KOPT-K1 (cell line): ENCODE measurements around the gene UNK.
A peak's percentile ranks its signal among the peaks of the same experiment; 100 is the strongest.

Experiments used
- H3K27ac ChIP-seq: fragments of 200-600 bp; sonication (generic); 2 replicates; pipeline ENCODE4 v1.5.1; 2016; ENCODE audit warnings: antibody characterized with exemption, mild to moderate bottlenecking, low read depth, low read length; ENCODE audit not compliant: poor library complexity, severe bottlenecking
- H3K36me3 ChIP-seq: fragments of 200-600 bp; sonication (generic); 2 replicates; pipeline ENCODE4 v1.5.1; 2017; ENCODE audit warnings: antibody characterized with exemption, mild to moderate bottlenecking, low read length, moderate library complexity; ENCODE audit not compliant: insufficient read depth
- H3K9me3 ChIP-seq: fragments of 200-600 bp; sonication (generic); 2 replicates; pipeline ENCODE4 v1.5.1; 2017; ENCODE audit warnings: antibody characterized with exemption, low read length, mild to moderate bottlenecking; ENCODE audit not compliant: insufficient read depth, poor library complexity, severe bottlenecking

The UNK gene

DNA sequence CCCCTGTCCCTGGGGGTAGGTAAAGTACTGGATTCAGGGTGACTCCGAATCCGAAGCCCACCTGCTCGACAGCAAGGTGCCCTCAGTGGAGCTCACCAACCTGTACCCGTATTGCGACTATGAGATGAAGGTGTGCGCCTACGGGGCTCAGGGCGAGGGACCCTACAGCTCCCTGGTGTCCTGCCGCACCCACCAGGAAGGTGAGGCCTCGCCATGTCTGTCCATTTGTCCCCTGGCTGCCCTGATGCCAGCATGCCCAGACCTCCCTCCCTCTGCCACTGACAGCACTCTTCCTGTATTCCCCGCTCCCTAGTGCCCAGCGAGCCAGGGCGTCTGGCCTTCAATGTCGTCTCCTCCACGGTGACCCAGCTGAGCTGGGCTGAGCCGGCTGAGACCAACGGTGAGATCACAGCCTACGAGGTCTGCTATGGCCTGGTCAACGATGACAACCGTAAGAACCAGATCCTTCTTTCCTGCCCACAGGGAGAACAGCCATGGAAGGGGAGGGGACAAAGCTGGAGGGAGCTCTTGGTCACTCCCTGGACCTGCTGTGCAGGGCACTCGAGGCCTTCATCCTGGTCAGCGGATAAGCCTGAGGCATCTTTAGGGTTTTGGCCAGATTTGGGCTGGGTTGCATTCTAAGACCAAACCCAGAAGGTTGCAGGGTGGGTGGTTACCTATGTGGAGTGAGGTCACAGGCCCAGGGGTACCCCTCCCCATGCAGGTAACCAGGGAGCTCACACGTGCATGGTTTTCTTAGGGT is 33.8 kb upstream of the UNK start:
- Histone ChIP-seq H3K27ac (no peak overlapping the region), H3K36me3 (no peaks in the 10 kb centered on the region), H3K9me3 (no peaks in the 10 kb centered on the region)

DNA sequence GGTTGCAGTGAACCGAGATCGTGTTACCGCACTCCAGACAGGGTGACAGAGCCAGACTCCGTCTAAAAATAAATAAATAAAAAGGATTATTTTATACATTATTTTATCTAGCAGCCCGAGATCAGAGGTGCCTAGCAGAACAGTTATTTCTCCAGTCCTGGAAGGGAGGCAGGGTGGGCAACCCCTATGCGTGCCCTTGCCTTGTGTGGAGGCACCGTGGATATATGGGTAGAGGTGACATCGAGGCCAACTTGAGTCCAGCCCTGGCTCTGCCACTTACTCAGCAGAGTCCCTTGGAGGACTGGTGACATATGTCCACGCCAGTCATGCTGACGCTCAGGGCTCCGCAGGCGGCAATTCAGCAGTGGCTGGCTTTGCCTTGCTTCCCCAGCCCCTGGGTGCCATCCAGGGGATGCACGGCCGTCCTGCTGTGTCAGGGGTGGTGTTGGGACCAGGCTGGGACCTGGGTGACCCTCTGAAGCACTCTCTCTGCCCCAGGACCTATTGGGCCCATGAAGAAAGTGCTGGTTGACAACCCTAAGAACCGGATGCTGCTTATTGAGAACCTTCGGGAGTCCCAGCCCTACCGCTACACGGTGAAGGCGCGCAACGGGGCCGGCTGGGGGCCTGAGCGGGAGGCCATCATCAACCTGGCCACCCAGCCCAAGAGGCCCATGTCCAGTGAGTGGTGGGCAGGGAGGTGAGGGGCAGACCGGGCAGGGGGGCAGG is 32.8 kb upstream of the UNK start:
- Histone ChIP-seq H3K36me3 (no peaks in the 10 kb centered on the region), H3K9me3 (no peaks in the 10 kb centered on the region), H3K27ac (no peak overlapping the region)

DNA sequence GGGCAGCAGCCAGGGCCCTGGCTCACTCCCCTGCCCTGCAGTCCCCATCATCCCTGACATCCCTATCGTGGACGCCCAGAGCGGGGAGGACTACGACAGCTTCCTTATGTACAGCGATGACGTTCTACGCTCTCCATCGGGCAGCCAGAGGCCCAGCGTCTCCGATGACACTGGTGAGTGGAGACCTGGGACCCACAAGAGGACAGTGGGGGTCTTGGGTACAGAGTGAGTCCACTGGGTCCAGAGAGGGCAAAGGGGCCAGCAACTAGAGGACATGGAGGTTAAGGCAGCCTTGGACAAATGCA is 32.2 kb upstream of the UNK start:
- Histone ChIP-seq H3K27ac (no peak overlapping the region), H3K36me3 (0 out of 2 replicates have a peak, but pooled peaks cover under 1% of the 10 kb centered on the region), H3K9me3 (no peaks in the 10 kb centered on the region)

DNA sequence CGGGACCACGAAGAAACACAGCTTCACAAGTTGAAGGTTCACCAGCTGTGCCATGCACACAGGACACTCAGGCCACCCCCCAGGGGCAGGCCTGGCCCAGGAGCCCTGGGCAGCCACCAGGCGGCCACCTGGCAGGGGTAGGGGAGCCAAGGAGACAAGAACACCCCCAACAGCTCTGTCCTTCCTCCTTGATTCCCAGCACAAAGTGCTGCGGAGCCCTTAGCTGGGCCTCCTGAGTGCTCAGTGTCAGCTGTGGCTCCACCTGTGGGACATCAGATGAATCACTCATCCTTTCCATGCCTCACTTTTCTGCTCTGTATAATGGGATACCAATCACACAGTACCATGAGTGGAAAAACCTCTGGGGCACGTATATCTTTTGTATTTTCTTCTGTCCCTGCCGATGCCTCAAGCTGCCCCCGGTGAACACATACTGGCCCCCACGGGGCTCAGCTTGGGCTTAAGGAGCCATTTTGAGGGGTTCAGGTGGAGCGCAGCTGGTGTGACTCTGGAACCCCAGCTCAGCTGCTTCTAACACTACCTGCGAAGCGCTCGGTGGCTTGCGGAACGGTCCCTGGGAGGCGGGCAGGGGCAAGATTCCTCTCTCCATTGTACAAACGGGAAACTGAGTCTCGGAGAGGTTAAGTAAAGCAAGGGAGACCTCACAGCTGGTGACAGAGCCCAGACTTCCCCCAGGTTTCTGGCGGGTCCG is 31.6 kb upstream of the UNK start:
- peak overlapping the region; percentile 59 for H3K27ac ChIP-seq
- H3K36me3 ChIP-seq = peaks cover 7% of the 10 kb centered on the region; the same call in 1 of the 2 replicates
- no peaks in the 10 kb centered on the region for H3K9me3 ChIP-seq

DNA sequence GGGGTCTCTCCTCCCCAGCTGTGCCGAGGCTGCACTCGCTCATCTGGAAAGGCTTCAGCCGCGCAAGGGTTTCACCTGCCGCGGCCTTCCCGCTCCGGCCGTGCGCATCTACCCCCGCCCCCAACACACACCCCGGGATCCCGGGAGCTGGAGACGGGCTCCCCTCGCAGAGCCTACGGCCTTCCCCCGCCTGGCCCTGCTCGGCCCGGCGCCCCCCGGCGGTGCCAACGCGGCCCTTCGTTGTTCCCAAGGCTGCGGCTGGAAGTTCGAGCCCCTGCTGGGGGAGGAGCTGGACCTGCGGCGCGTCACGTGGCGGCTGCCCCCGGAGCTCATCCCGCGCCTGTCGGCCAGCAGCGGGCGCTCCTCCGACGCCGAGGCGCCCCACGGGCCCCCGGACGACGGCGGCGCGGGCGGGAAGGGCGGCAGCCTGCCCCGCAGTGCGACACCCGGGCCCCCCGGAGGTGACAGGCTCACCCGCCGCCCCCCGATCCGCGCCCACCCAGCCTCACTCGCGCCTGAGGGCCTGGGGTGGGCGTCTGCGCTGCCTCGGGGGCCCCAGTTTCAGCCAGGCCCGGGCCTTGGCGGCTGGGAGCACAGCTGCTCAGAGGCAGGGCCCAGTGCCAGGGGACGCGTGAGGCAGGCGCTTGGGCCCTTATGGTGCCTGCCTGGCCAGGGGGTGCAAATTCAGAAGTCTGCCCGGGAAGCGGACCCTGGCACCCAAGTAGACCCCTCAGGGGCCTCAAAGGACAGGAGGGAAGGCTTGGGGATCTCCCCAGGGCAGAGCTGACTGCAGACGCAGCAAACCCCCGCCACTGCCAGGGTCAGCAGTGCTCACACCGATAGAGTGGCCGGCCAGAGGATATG is 30.9 kb upstream of the UNK start:
- H3K9me3 ChIP-seq = no peaks in the 10 kb centered on the region
- peaks cover 10% of the 10 kb centered on the region for H3K36me3 ChIP-seq
- H3K27ac ChIP-seq = peak overlapping the region; percentile 59

DNA sequence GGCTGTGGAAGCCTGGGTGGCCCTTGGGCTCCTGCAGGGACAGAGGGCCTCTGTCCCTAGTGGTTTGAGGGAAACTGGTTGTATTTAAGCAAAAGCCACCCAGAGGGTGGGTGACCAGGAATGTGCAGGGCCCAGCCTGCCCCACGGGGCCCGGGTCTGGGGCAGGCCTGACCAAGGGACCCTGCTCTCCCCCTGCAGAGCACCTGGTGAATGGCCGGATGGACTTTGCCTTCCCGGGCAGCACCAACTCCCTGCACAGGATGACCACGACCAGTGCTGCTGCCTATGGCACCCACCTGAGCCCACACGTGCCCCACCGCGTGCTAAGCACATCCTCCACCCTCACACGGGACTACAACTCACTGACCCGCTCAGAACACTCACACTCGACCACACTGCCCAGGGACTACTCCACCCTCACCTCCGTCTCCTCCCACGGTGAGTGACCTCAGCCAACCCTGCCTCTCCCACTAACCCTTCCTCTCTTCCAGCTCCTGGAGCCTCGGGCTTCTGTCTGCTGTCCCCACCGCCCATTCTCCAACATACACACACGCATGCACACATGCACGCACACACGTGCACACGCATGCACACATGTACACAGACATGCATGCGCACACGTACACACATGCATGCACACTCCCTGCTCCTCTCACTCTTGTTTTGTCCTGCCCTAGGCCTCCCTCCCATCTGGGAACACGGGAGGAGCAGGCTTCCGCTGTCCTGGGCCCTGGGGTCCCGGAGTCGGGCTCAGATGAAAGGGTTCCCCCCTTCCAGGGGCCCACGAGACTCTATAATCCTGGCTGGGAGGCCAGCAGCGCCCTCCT is 30.0 kb upstream of the UNK start:
- Histone ChIP-seq H3K36me3 (peaks cover 13% of the 10 kb centered on the region), H3K27ac (peak overlapping the region; percentile 59), H3K9me3 (no peaks in the 10 kb centered on the region)

DNA sequence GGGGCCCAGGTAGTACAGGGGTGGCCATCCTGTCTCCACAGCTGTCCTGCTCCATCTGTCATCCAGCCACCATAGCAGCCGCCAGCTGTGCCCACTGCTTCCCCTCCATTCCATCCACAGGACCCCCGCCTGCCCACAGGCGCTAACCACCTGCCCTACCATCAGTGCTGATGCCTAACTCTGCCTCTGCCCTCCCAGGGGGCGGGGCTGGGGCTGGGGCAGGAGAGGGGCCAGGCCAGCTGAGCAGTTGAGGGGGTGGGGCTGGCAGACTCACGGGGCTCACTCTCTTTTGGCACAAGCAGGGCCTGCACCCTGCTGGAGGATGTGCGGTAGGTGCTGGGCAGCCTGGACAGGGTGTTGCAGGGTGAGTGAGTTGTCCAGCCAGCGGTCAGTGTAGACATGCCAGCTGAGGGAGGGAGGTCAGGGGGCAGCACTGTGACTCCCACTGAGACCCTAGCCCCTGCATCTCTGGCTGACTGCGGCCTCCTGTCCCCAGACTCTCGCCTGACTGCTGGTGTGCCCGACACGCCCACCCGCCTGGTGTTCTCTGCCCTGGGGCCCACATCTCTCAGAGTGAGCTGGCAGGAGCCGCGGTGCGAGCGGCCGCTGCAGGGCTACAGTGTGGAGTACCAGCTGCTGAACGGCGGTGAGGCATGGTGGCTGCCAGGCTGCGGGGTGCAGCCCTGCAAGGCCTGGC is 29.3 kb upstream of the UNK start:
- Histone ChIP-seq H3K36me3 (peaks cover 13% of the 10 kb centered on the region), H3K9me3 (no peaks in the 10 kb centered on the region), H3K27ac (no peak overlapping the region)

DNA sequence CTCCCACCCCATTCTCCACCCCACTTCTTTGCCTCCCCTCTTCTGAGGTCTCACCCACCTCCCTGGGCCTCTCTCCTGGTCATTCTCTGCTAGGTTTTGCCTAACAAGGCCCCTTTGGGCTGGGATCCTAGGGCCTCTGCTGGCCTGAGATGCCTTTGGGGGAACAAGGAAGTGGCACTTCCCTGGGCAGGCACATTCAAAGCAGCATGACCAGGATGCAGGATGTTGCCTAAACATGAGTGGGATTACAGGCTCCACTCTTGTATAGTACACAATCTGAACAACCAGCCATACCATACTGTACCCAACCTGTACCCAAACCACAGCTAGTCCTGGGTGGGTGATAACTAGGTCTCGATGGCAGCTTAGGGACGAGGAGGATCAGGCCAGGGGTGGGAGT is 28.6 kb upstream of the UNK start:
- no peak overlapping the region for H3K27ac ChIP-seq
- H3K9me3 ChIP-seq = no peaks in the 10 kb centered on the region
- H3K36me3 ChIP-seq = peaks cover 13% of the 10 kb centered on the region

DNA sequence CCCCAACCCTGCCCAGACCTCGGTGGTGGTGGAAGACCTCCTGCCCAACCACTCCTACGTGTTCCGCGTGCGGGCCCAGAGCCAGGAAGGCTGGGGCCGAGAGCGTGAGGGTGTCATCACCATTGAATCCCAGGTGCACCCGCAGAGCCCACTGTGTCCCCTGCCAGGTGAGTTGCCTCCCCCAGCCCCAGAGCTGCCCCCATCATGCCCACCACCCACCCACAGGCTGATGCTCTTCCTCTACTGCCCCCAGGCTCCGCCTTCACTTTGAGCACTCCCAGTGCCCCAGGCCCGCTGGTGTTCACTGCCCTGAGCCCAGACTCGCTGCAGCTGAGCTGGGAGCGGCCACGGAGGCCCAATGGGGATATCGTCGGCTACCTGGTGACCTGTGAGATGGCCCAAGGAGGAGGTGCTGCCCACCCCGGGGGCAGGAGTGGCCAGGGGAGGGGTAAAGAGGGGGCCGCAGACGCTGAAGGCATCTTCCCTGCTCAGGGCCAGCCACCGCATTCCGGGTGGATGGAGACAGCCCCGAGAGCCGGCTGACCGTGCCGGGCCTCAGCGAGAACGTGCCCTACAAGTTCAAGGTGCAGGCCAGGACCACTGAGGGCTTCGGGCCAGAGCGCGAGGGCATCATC is 28.0 kb upstream of the UNK start:
- Histone ChIP-seq H3K9me3 (no peaks in the 10 kb centered on the region), H3K36me3 (peaks cover 13% of the 10 kb centered on the region), H3K27ac (no peak overlapping the region)

DNA sequence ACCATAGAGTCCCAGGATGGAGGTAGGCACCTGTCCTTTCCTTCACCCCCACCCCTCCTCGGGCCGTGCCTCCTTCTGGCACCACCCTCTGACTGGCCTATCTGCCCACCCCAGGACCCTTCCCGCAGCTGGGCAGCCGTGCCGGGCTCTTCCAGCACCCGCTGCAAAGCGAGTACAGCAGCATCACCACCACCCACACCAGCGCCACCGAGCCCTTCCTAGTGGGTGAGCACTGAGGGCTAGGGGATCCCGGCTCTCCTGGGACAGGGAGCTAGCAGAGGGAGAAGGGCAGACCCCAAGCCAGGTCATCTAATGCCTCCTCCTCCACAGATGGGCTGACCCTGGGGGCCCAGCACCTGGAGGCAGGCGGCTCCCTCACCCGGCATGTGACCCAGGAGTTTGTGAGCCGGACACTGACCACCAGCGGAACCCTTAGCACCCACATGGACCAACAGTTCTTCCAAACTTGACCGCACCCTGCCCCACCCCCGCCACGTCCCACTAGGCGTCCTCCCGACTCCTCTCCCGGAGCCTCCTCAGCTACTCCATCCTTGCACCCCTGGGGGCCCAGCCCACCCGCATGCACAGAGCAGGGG is 27.4 kb upstream of the UNK start:
- peaks cover 13% of the 10 kb centered on the region for H3K36me3 ChIP-seq
- H3K9me3 ChIP-seq = no peaks in the 10 kb centered on the region

DNA sequence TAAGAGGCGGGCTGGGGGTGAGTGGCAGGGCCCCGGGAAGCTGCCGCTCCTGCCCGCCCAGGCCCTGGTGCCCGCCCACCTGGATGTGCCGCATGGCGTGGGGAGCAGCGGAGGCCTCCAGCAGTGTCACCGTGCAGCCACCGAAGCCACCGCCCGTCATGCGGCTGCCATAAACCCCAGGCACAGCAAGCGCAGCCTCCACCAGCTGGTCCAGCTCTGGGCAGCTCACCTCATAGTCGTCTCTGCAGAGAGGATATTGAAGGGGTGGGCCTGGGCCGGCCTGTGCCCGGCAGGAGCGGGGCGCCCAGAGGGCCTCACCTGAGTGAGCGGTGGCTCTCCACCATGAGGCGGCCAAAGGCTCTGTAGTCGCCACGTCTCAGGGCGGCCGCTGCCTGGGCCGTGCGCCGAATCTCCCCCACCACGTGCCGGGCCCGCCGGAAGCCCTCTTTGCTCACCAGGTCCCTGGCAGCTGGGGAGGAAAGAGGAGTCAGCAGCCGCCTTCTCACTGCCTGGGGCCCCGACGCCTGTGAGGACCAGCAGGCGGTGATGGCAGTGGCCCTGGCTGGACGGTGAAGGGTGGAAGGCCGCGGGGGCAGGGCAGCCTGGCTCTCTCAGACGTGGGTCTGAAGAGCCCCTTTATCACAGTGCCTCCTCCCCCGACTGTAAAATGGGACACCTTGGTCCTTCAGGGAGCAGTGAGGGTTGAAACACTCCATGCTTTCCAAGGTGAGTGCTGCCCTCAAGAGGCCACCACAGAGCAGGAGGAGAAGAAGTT is 26.3 kb upstream of the UNK start:
- Histone ChIP-seq H3K9me3 (no peaks in the 10 kb centered on the region), H3K27ac (no peak overlapping the region), H3K36me3 (peaks cover 18% of the 10 kb centered on the region)

More for the DNA sequence above, 27.4 kb upstream of the UNK start:
- H3K27ac ChIP-seq = no peak overlapping the region

DNA sequence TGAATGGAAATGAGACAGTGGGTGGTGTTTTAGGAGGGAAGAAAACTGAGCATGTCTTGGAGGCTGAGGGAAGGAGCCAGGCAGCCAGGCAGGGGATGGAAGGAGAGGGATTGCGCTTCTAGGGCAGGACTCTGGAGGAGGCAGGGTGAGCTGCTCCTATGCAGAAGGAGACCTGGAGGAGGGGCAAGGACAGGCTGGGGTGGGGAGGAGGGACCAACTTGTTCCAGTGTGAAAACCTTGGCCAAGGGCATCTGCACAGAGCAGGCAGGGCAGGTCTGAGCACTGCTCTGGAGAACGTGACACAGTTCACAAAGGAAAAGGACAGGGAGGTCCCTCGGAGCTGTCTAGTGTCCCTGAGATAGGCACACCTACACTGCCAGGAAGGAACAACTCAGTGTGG is 25.1 kb upstream of the UNK start:
- no peak overlapping the region for H3K27ac ChIP-seq
- H3K36me3 ChIP-seq = peaks cover 18% of the 10 kb centered on the region
- no peaks in the 10 kb centered on the region for H3K9me3 ChIP-seq
